SHP77 treated with DMSO at 0.1 percent for 48 hours (cell line): ENCODE results near the gene NUF2.
A peak's percentile ranks its signal among the peaks of the same experiment; 100 is the strongest.
"Not testable (repeated sequence)": the region's sequence is repeated elsewhere in the genome, so short reads cannot be mapped to it uniquely, and the experiment has no call there.

Experiments used
- DNase-seq: peaks from one replicate; lab custom pipeline; 2025; lab: John Stamatoyannopoulos, UW

The NUF2 gene

GRCh38 chr1:163321311-163322305 lies at the start of gene NUF2:
Gene NUF2, plus strand, starts transcription at chr1:163321954. Its CDS starts 4,098 bp downstream, at chr1:163326052.
- DNase-seq = peak; percentile 97

- DNase-seq = no peak
These were observed 47.9 kb upstream of the NUF2 start for GRCh38 chr1:163273766-163274441.

- no peak for DNase-seq
These were observed 46.5 kb upstream of the NUF2 start for GRCh38 chr1:163275222-163275621.

GRCh38 chr1:163278602-163279001 lies 43.2 kb upstream of the NUF2 start:
- DNase-seq = no peak

- not testable (repeated sequence) for DNase-seq
These were observed 36.9 kb upstream of the NUF2 start for GRCh38 chr1:163284867-163285266.

GRCh38 chr1:163290025-163290640 lies 31.6 kb upstream of the NUF2 start:
- no peak for DNase-seq

- DNase-seq = no peak
These were observed 30.3 kb upstream of the NUF2 start for GRCh38 chr1:163291461-163291860.

- not testable (repeated sequence) for DNase-seq
These were observed 29.6 kb upstream of the NUF2 start for GRCh38 chr1:163292153-163292552.

GRCh38 chr1:163293497-163293896 lies 28.3 kb upstream of the NUF2 start:
- not testable (repeated sequence) for DNase-seq

- DNase-seq = no peak
These were observed 25.8 kb upstream of the NUF2 start for GRCh38 chr1:163295949-163296348.

- DNase-seq = no peak
These were observed 25.1 kb upstream of the NUF2 start for GRCh38 chr1:163296504-163297263.

GRCh38 chr1:163298365-163298764 lies 23.4 kb upstream of the NUF2 start:
- no peak for DNase-seq

- DNase-seq = no peak
These were observed 21.2 kb upstream of the NUF2 start for GRCh38 chr1:163300568-163300967.

- no peak for DNase-seq
These were observed 18.2 kb upstream of the NUF2 start for GRCh38 chr1:163303561-163303960.

GRCh38 chr1:163305441-163305840 lies 16.3 kb upstream of the NUF2 start:
- no peak for DNase-seq

GRCh38 chr1:163307479-163308171 lies 14.1 kb upstream of the NUF2 start:
- DNase-seq = no peak

- no peak for DNase-seq
These were observed 12.9 kb upstream of the NUF2 start for GRCh38 chr1:163308811-163309210.

- DNase-seq = peak; percentile 8
These were observed 5.9 kb upstream of the NUF2 start for GRCh38 chr1:163315773-163316374.

GRCh38 chr1:163320891-163321290 lies 863 bp upstream of the NUF2 start:
- no peak for DNase-seq

- not testable (repeated sequence) for DNase-seq
These were observed 1.6 kb downstream of the NUF2 start for GRCh38 chr1:163323339-163323738.

GRCh38 chr1:163331116-163331515 lies 9.4 kb downstream of the NUF2 start:
- DNase-seq = no peak
